GM12878 (cell line): ENCODE measurements around the gene XPO1. TPM values are rescaled to one million over a fixed set of nuclear protein-coding genes. Genes with fewer than 3 reads are reported as not detected.
A peak's percentile ranks its signal among the peaks of the same experiment; 100 is the strongest.
"Not testable (repeated sequence)": the region's sequence is repeated elsewhere in the genome, so short reads cannot be mapped to it uniquely, and the experiment has no call there.

Experiments used
- ATAC-seq: fragments of 200-7000 bp; cut with Tn5 transposase; 3 replicates; pipeline ENCODE4 v1.9.1; 2020; ENCODE audit warnings: mild to moderate bottlenecking, moderate library complexity
- BruUV-seq: library from RNA; stranded (reverse); fragments of 400-500 nt; replicated peaks from 2 replicates; lab custom pipeline; 2021; lab: Mats Ljungman, UMichigan
- CTCF ChIA-PET: fragments of 300-600 bp; sonication (Branson Sonifier 250); formaldehyde crosslinking; extraction: SDS; loops from one replicate; lab custom pipeline; 2021; ENCODE audit warnings: inconsistent platforms; lab: Yijun Ruan, JAX
- POLR2A ChIA-PET: fragments of 350-600 bp; formaldehyde crosslinking; extraction: SDS; loops from one replicate; lab custom pipeline; 2021; ENCODE audit warnings: inconsistent platforms; lab: Charles Lee
- RAD21 ChIA-PET: fragments of 300-600 bp; sonication (Branson Sonifier 250); formaldehyde crosslinking; loops from one replicate; lab custom pipeline; 2023; ENCODE audit warnings: antibody characterized with exemption; ENCODE audit not compliant: unreplicated experiment; lab: Charles Lee
- SMC1A ChIA-PET: fragments of 300-600 bp; sonication (Branson Sonifier 250); formaldehyde crosslinking; loops from one replicate; lab custom pipeline; 2023; ENCODE audit not compliant: unreplicated experiment, uncharacterized antibody; lab: Charles Lee
- DNase-seq: peaks from one replicate; pipeline ENCODE4 v3.0.0-alpha.2; 2011; ENCODE audit warnings: low read depth, low spot score
- FAIRE-seq: peaks from 3 replicates; lab custom pipeline; 2011; peaks lifted over from hg19 to GRCh38; lab: Jason Lieb, UNC
- H2AFZ ChIP-seq: 2 replicates; pipeline ENCODE4 v1.6.0; 2011; ENCODE audit warnings: low read depth, low read length, control low read depth; ENCODE audit not compliant: control insufficient read depth
- H3K27ac ChIP-seq: 2 replicates; pipeline ENCODE4 v1.5.1; 2011; ENCODE audit warnings: control low read depth; ENCODE audit not compliant: control insufficient read depth, insufficient read depth
- H3K27me3 ChIP-seq, 2 experiments: replicated peaks in 1 of 2; 2 replicates each; pipeline versions ENCODE4 v1.6.0 to v1.6.1; 2011; ENCODE audit warnings: low read length in 1 of 2; ENCODE audit not compliant: control insufficient read depth in 2 of 2, insufficient read depth in 2 of 2
- H3K36me3 ChIP-seq, 2 experiments: 2 replicates each; pipeline ENCODE4 v1.5.1; 2011; ENCODE audit warnings: low read length in 1 of 2; ENCODE audit not compliant: control insufficient read depth in 2 of 2, insufficient read depth in 2 of 2
- H3K4me1 ChIP-seq: 2 replicates; pipeline ENCODE4 v1.6.1; 2011; ENCODE audit warnings: mild to moderate bottlenecking, low read length, moderate library complexity, mixed read lengths; ENCODE audit not compliant: control insufficient read depth, insufficient read depth
- H3K4me2 ChIP-seq: 2 replicates; pipeline ENCODE4 v1.6.0; 2011; ENCODE audit warnings: control low read depth; ENCODE audit not compliant: control insufficient read depth, insufficient read depth
- H3K4me3 ChIP-seq: fragments of 200-600 bp; sonication (generic); 2 replicates; pipeline ENCODE4 v1.5.1; 2016
- H3K79me2 ChIP-seq: 2 replicates; pipeline ENCODE4 v1.6.0; 2011; ENCODE audit warnings: low read length; ENCODE audit not compliant: control insufficient read depth, insufficient read depth
- H3K9ac ChIP-seq: 2 replicates; pipeline ENCODE4 v1.8.0; 2011; ENCODE audit warnings: low read length, control low read depth, mixed read lengths; ENCODE audit not compliant: control insufficient read depth, insufficient read depth
- H3K9me3 ChIP-seq: replicated peaks from 3 replicates; pipeline ENCODE4 v1.5.1; 2011; ENCODE audit warnings: mild to moderate bottlenecking, low read length; ENCODE audit not compliant: control insufficient read depth, insufficient read depth
- H4K20me1 ChIP-seq: 2 replicates; pipeline ENCODE4 v1.6.0; 2011; ENCODE audit not compliant: control insufficient read depth, insufficient read depth
- BCL11A ChIP-seq: IDR thresholded peaks from 2 replicates; pipeline ENCODE4 v1.6.1; 2011; ENCODE audit warnings: low read depth, low read length
- BMI1 ChIP-seq: fragments of 450-650 bp; IDR thresholded peaks from 2 replicates; pipeline ENCODE4 v1.6.1; 2016; ENCODE audit warnings: mild to moderate bottlenecking, moderate library complexity, borderline replicate concordance
- MEF2A ChIP-seq: IDR thresholded peaks from 2 replicates; pipeline ENCODE4 v1.6.1; 2011; ENCODE audit warnings: low read depth, mild to moderate bottlenecking, low read length, moderate library complexity; ENCODE audit not compliant: insufficient read depth
- NFIC ChIP-seq: IDR thresholded peaks from 2 replicates; pipeline ENCODE4 v1.6.1; 2012; ENCODE audit warnings: low read depth, mild to moderate bottlenecking, inconsistent platforms, low read length, moderate library complexity
- POLR2A ChIP-seq: IDR thresholded peaks from 2 replicates; pipeline ENCODE4 v1.6.1; 2011; ENCODE audit warnings: low read depth, mild to moderate bottlenecking, low read length
- SIN3A ChIP-seq: IDR thresholded peaks from 2 replicates; pipeline ENCODE4 v1.6.1; 2012; ENCODE audit warnings: low read depth, low read length, improper control_type of control experiment
- SUZ12 ChIP-seq: fragments of 200-600 bp; sonication (generic); IDR thresholded peaks from one replicate; pipeline ENCODE4 v1.6.1; 2018; ENCODE audit warnings: antibody characterized with exemption, mild to moderate bottlenecking; ENCODE audit not compliant: unreplicated experiment
- WGBS: methylation state at CpG from one replicate; pipeline ENCODE4 v1.1.6; 2016; ENCODE audit warnings: low lambda C conversion rate; ENCODE audit not compliant: insufficient replicate concordance, insufficient coverage; ENCODE audit errors: missing lambda C conversion rate; 5-methylcytosine and 5-hydroxymethylcytosine counted together
- in situ Hi-C: fragments of 300-500 bp; cut with MboI; formaldehyde crosslinking; loops from 9 replicates; pipeline ENCODE4 v1.14.3; 2018; ENCODE audit warnings: mixed read lengths
- intact Hi-C: fragments of 100-400 bp; cut with micrococcal nuclease; formaldehyde crosslinking; loops from one replicate; pipeline ENCODE4 v1.14.2; 2022; ENCODE audit not compliant: unreplicated experiment
- polyA plus RNA-seq, 11 experiments: library from polyadenylated mRNA; depleted of rRNA in 4 of 11; unstranded in 6 of 11; stranded (reverse) in 5 of 11; fragments of >200 nt; fragmentation: Nextera tagmentation in 4 of 11; fragmentation: Illumina TruSeq in 1 of 11; extraction: Ambion mirVana in 4 of 11; extraction: Trizol in 1 of 11; gene quantifications; 1 replicate in 1 of 11; 2 replicates in 10 of 11; pipeline versions ENCODE4 v1.2.1 to v1.2.3, GENCODE V29; 2011 to 2016; ENCODE audit warnings: inconsistent platforms in 2 of 11, missing spikeins in 2 of 11, low read depth in 1 of 11
- total RNA-seq, 4 experiments: library from RNA; depleted of rRNA in 3 of 4; stranded (reverse); fragments of >200 nt in 3 of 4; fragmentation: Illumina TruSeq in 1 of 4; extraction: Trizol in 1 of 4; gene quantifications; 2 replicates each; pipeline versions ENCODE4 v1.2.1 to v1.2.3, GENCODE V29; 2013 to 2021
- TF ChIP-seq, protein P1 (sequence below): fragments of 450-650 bp; conservative IDR thresholded peaks from 2 replicates; pipeline ENCODE4 v1.6.1; 2017; ENCODE audit warnings: mild to moderate bottlenecking, moderate library complexity
- TF ChIP-seq, protein P2 (sequence below): fragments of 450-650 bp; IDR thresholded peaks from 2 replicates; pipeline ENCODE4 v1.6.1; 2017; ENCODE audit warnings: mild to moderate bottlenecking, low read depth, inconsistent platforms; ENCODE audit not compliant: poor library complexity, severe bottlenecking
- TF ChIP-seq, protein P3 (sequence below): fragments of 450-650 bp; IDR thresholded peaks from 2 replicates; pipeline ENCODE4 v1.6.1; 2014; ENCODE audit warnings: mild to moderate bottlenecking

XPO1 gene
- total and polyA plus RNA-seq, 10 of the 15 experiments (the other 5 are each of a cell fraction or from before 2014, with no cell fraction given) = 57.3 to 216 (median 153) TPM

DNA sequence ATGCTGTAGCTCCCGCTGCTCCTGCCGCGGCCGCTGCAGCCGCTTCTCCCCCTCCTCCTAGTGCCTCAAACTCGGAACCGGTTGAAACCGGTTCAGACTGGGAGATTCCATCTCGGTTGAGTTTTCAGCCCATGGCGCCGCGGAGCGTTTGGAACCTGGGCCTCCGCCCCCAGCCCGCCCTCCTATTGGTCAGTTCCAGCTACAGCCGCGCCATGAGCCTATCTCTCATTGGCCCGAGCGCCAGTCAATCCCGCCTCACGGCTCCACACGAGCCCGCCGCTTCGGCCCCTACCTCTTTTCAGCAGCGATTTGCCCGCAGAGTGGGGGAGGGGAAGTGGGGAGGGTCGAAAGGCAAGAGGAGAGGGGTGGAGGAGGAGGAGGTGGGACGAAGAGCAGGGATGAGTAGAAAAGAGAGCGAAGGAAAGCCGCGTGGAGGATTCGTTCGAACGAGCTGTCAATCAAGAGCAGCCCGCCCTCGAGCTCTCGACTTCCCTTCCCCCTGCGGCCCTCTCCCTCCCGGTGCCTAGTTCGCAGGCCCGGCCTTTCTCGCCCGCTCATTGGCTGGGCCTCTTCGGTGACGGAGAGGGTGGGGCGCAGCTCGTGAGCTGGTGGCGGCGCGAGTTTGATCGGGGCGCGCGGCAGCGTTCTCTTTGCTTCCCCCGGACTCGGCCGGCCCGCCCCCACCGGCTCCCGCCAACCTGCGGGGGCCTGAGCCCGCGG, at the start of gene XPO1 (continued):
- TF ChIP-seq, protein P1, sequence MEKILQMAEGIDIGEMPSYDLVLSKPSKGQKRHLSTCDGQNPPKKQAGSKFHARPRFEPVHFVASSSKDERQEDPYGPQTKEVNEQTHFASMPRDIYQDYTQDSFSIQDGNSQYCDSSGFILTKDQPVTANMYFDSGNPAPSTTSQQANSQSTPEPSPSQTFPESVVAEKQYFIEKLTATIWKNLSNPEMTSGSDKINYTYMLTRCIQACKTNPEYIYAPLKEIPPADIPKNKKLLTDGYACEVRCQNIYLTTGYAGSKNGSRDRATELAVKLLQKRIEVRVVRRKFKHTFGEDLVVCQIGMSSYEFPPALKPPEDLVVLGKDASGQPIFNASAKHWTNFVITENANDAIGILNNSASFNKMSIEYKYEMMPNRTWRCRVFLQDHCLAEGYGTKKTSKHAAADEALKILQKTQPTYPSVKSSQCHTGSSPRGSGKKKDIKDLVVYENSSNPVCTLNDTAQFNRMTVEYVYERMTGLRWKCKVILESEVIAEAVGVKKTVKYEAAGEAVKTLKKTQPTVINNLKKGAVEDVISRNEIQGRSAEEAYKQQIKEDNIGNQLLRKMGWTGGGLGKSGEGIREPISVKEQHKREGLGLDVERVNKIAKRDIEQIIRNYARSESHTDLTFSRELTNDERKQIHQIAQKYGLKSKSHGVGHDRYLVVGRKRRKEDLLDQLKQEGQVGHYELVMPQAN = peak; percentile 91
- TF ChIP-seq NFIC = no peak; the same call in 1 of the 2 replicates
- peak; percentile 96 for TF ChIP-seq POLR2A
- TF ChIP-seq BCL11A = 0 out of 2 replicates have a peak, but pooled peaks have one; percentile 2
- TF ChIP-seq, protein P2, sequence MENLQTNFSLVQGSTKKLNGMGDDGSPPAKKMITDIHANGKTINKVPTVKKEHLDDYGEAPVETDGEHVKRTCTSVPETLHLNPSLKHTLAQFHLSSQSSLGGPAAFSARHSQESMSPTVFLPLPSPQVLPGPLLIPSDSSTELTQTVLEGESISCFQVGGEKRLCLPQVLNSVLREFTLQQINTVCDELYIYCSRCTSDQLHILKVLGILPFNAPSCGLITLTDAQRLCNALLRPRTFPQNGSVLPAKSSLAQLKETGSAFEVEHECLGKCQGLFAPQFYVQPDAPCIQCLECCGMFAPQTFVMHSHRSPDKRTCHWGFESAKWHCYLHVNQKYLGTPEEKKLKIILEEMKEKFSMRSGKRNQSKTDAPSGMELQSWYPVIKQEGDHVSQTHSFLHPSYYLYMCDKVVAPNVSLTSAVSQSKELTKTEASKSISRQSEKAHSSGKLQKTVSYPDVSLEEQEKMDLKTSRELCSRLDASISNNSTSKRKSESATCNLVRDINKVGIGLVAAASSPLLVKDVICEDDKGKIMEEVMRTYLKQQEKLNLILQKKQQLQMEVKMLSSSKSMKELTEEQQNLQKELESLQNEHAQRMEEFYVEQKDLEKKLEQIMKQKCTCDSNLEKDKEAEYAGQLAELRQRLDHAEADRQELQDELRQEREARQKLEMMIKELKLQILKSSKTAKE = peak; percentile 18
- no peak for TF ChIP-seq SUZ12
- peak; percentile 70; the same call in 1 of the 2 replicates for TF ChIP-seq SIN3A
- TF ChIP-seq MEF2A = no peak
- TF ChIP-seq BMI1 = no peak
- TF ChIP-seq, protein P3, sequence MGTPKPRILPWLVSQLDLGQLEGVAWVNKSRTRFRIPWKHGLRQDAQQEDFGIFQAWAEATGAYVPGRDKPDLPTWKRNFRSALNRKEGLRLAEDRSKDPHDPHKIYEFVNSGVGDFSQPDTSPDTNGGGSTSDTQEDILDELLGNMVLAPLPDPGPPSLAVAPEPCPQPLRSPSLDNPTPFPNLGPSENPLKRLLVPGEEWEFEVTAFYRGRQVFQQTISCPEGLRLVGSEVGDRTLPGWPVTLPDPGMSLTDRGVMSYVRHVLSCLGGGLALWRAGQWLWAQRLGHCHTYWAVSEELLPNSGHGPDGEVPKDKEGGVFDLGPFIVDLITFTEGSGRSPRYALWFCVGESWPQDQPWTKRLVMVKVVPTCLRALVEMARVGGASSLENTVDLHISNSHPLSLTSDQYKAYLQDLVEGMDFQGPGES = peak; percentile 86

DNA sequence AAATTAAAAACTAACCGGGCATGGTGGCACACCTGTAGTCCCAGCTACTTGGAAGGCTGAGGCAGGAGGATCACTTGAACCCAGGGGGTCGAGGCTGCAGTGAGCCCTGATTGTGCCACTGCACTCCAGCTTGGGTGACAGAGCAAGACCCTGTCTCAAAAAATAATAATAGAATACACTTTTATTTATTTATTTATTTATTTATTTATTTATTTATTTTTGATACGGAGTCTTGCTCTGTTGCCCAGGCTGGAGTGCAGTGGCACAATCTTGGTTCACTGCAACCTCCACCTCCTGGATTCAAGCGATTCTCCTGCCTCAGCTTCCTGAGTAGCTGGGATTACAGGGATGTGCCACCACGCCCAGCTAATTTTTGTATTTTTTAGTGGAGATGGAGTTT, 48.8 kb upstream of the XPO1 start:
- ATAC-seq, RAD21 ChIA-PET, H3K79me2 ChIP-seq, H2AFZ ChIP-seq, H3K27ac ChIP-seq, in situ Hi-C loops, H3K36me3 ChIP-seq, H3K27me3 ChIP-seq, H3K9ac ChIP-seq, H3K4me2 ChIP-seq, H4K20me1 ChIP-seq, H3K4me3 ChIP-seq, FAIRE-seq, H3K9me3 ChIP-seq, DNase-seq, H3K4me1 ChIP-seq, BruUV-seq: not testable (repeated sequence)
- intact Hi-C loops = loop anchor here (5.0 kb wide), 1 partner anchor 50 kb away; the partner anchor contains the start of gene XPO1
- WGBS = 88% methylated on average over 5 of the region's 5 CpGs
- ChIA-PET SMC1A (interaction anchor here (0.7 kb wide), 1 partner anchor 1789 kb away, joined by 3 read pairs; no protein-coding TSS in a partner anchor), CTCF (interaction anchor here (0.7 kb wide), 1 partner anchor 768 kb away, joined by 4 read pairs; no protein-coding TSS in a partner anchor), POLR2A (interaction anchor here (0.6 to 0.7 kb wide), 4 partner anchors 136 to 850 kb away, joined by 3 to 4 read pairs (median 3); no protein-coding TSS in a partner anchor)
